ENCODE measurements around the gene COL15A1. TPM values are rescaled to one million over a fixed set of nuclear protein-coding genes. Genes with fewer than 3 reads are reported as not detected.

The COL15A1 gene
- total RNA-seq, 1 experiment from 2014 or later = not detected

- Histone ChIP-seq H4K8ac (replicated peaks; ENCODE audit: insufficient read length, low read depth, low read length) (no peak overlapping the region), H3T11ph (ENCODE audit: low read length) (no peak overlapping the region), H2BK120ac (ENCODE audit: low read depth, low read length, poor library complexity, severe bottlenecking) (no peak overlapping the region), H2BK5ac (ENCODE audit: insufficient read length, low read length) (no peak overlapping the region), H3K9ac (ENCODE audit: extremely low read depth, insufficient read length, low read length) (no peak overlapping the region), H3K23me2 (ENCODE audit: insufficient read length, low read depth, low read length, poor library complexity, severe bottlenecking) (no peaks in the 10 kb centered on the region), H3K27me3 (ENCODE audit: insufficient read depth, low read length) (no peaks in the 10 kb centered on the region), H3K79me1 (ENCODE audit: insufficient read depth, low read depth, low read length, poor library complexity, severe bottlenecking) (no peaks in the 10 kb centered on the region), H3K18ac (ENCODE audit: insufficient read length, low read depth, low read length) (no peak overlapping the region), H2AFZ (ENCODE audit: low read length) (no peak overlapping the region), H3K56ac (ENCODE audit: insufficient read length, low read depth, low read length) (no peak overlapping the region), H3K79me2 (ENCODE audit: insufficient read depth, low read length) (no peaks in the 10 kb centered on the region), H4K5ac (ENCODE audit: insufficient read length, low read depth, low read length) (no peak overlapping the region), H3K4ac (ENCODE audit: low read depth, low read length) (no peak overlapping the region), H4K91ac (ENCODE audit: insufficient read length, low read depth, low read length) (no peak overlapping the region), H2BK12ac (ENCODE audit: insufficient read length, low read depth, low read length) (no peak overlapping the region), H3K9me3 (ENCODE audit: control insufficient read depth, low read depth, low read length) (peaks cover 9% of the 10 kb centered on the region), H2AK5ac (ENCODE audit: insufficient read length, low read length) (no peak overlapping the region), H3K27ac (ENCODE audit: insufficient read length, low read depth, low read length) (no peak overlapping the region), H3K14ac (ENCODE audit: insufficient read depth, low read length) (no peak overlapping the region), H2BK20ac (ENCODE audit: low read depth, low read length, poor library complexity, severe bottlenecking) (no peak overlapping the region), H2BK15ac (ENCODE audit: low read depth, low read length) (no peak overlapping the region), H3K4me2 (ENCODE audit: insufficient read depth, insufficient read length, low read length) (no peak overlapping the region), H3K4me1 (ENCODE audit: insufficient read depth, low read length) (no peaks in the 10 kb centered on the region), H3K23ac (ENCODE audit: insufficient read length, low read depth, low read length) (no peak overlapping the region), H4K20me1 (ENCODE audit: control insufficient read depth, insufficient read depth, insufficient read length) (no peaks in the 10 kb centered on the region)
- TF ChIP-seq, protein P1, sequence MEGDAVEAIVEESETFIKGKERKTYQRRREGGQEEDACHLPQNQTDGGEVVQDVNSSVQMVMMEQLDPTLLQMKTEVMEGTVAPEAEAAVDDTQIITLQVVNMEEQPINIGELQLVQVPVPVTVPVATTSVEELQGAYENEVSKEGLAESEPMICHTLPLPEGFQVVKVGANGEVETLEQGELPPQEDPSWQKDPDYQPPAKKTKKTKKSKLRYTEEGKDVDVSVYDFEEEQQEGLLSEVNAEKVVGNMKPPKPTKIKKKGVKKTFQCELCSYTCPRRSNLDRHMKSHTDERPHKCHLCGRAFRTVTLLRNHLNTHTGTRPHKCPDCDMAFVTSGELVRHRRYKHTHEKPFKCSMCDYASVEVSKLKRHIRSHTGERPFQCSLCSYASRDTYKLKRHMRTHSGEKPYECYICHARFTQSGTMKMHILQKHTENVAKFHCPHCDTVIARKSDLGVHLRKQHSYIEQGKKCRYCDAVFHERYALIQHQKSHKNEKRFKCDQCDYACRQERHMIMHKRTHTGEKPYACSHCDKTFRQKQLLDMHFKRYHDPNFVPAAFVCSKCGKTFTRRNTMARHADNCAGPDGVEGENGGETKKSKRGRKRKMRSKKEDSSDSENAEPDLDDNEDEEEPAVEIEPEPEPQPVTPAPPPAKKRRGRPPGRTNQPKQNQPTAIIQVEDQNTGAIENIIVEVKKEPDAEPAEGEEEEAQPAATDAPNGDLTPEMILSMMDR (conservative IDR thresholded peaks at IDR 0.05) = no peak
- no CpG with 5 or more reads among the region's 7 CpGs for WGBS (ENCODE audit: extremely low coverage, insufficient read length, low lambda C conversion rate)
- peaks cover 13 to 17% of the 10 kb centered on the region in 2 experiments for H3K4me1 Mint-ChIP-seq
- DNase-seq = no peak
- peaks cover 6 to 10% of the 10 kb centered on the region in 2 experiments for H3K9me3 Mint-ChIP-seq
- no peak overlapping the region for H3K27ac Mint-ChIP-seq
- H3K27me3 Mint-ChIP-seq (ENCODE audit: low read depth) = peaks cover 21% of the 10 kb centered on the region
- no peak overlapping the region for H3K4me3 Mint-ChIP-seq
- peaks cover 0 to 11% (median 3%) of the 10 kb centered on the region in 3 experiments; a peak in 5 of 7 replicates for H3K36me3 Mint-ChIP-seq (ENCODE audit: insufficient read depth in 1 of 3, low read depth in 3 of 3)
Observed at GRCh38 chr9:98995971-98996504, 52.3 kb downstream of the COL15A1 start.
